ENCODE results near the gene TTC34. TPM values are rescaled to one million over a fixed set of nuclear protein-coding genes. Genes with fewer than 3 reads are reported as not detected.

The TTC34 gene
- total and polyA plus RNA-seq, 2 of the 13 experiments (the other 11 are each of a cell fraction or from before 2014, with no cell fraction given) = 0.07 to 0.11 TPM

- in situ Hi-C loops (cut with HindIII; ENCODE audit: extremely low pct_ligation_motif_present, low pct_unique_long_range_greater_than_20kb) (no loop called here), intact Hi-C loops (cut with micrococcal nuclease; ENCODE audit: unreplicated experiment) (loop anchor here (5.0 to 10.0 kb wide), 2 partner anchors 47 to 74 kb away; partner anchors contain the start of genes PRXL2B and TNFRSF14)
- Histone ChIP-seq H3K4me1 (ENCODE audit: insufficient read depth, low read length) (peaks cover 40% of the 10 kb centered on the region), H3K4me2 (ENCODE audit: low read depth, low read length) (peak overlapping the region; percentile 66), H3K27ac (ENCODE audit: extremely low read length, insufficient read depth, low read length) (no peak overlapping the region), H3K9me3 (ENCODE audit: low read length) (peaks cover 1% of the 10 kb centered on the region; the same call in 1 of the 2 replicates), H3K79me2 (ENCODE audit: insufficient read depth, low read length) (no peaks in the 10 kb centered on the region), H2AFZ (ENCODE audit: low read length) (no peak overlapping the region), H3K36me3 (replicated peaks in 1 of 2; ENCODE audit: control insufficient read depth in 1 of 2, insufficient read depth in 2 of 2, low read length in 2 of 2) (no peaks in the 10 kb centered on the region), H3K27me3 (ENCODE audit: control insufficient read depth in 1 of 2, insufficient read depth in 2 of 2, low read length in 2 of 2) (peaks cover 12 to 28% of the 10 kb centered on the region in 2 experiments; a peak in 4 of 5 replicates), H4K20me1 (ENCODE audit: insufficient read depth, low read length) (0 out of 2 replicates have a peak, but pooled peaks cover 2% of the 10 kb centered on the region), H3K9ac (ENCODE audit: insufficient read depth, low read depth, low read length) (no peak overlapping the region), H3K4me3 (replicated peaks in 1 of 3; ENCODE audit: insufficient read depth in 1 of 3, low read depth in 2 of 3, low read length in 3 of 3) (peak overlapping the region in 1 of 3 experiments; percentile 42; a peak in 2 of 6 replicates)
- peak; percentile 4 for FAIRE-seq
- peak; percentile 61 for DNase-seq (ENCODE audit: low spot score)
- ChIA-PET CTCF (ENCODE audit: low intra/inter-chr PET ratio, low total read pairs) (no interaction called here), POLR2A (interaction anchor here (1.0 to 1.2 kb wide), 3 partner anchors 45 to 219 kb away, joined by 3 to 4 read pairs (median 4); partner anchors contain the start of genes PEX10 and TNFRSF14)
- ATAC-seq = peak; percentile 81
- BruUV-seq (replicated peaks) = no TSS peak
- WGBS (ENCODE audit: low lambda C conversion rate) = 8% methylated on average over 15 of the region's 24 CpGs
- no peak for TF ChIP-seq HIVEP1 (CRISPR knock-in tag; IDR thresholded peaks at IDR 0.05)
- TF ChIP-seq, protein P1, sequence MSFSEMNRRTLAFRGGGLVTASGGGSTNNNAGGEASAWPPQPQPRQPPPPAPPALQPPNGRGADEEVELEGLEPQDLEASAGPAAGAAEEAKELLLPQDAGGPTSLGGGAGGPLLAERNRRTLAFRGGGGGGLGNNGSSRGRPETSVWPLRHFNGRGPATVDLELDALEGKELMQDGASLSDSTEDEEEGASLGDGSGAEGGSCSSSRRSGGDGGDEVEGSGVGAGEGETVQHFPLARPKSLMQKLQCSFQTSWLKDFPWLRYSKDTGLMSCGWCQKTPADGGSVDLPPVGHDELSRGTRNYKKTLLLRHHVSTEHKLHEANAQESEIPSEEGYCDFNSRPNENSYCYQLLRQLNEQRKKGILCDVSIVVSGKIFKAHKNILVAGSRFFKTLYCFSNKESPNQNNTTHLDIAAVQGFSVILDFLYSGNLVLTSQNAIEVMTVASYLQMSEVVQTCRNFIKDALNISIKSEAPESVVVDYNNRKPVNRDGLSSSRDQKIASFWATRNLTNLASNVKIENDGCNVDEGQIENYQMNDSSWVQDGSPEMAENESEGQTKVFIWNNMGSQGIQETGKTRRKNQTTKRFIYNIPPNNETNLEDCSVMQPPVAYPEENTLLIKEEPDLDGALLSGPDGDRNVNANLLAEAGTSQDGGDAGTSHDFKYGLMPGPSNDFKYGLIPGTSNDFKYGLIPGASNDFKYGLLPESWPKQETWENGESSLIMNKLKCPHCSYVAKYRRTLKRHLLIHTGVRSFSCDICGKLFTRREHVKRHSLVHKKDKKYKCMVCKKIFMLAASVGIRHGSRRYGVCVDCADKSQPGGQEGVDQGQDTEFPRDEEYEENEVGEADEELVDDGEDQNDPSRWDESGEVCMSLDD (CRISPR knock-in tag; IDR thresholded peaks at IDR 0.05; ENCODE audit: borderline replicate concordance) = peak; percentile 20; the same call in 1 of the 2 replicates
- no peak for TF ChIP-seq SIN3B (IDR thresholded peaks at IDR 0.05; ENCODE audit: low read length)
- no peak for TF ChIP-seq FOSL2 (CRISPR knock-in tag; IDR thresholded peaks at IDR 0.05)
- TF ChIP-seq ZNF768 (CRISPR knock-in tag; IDR thresholded peaks at IDR 0.05) = no peak; the same call in 1 of the 2 replicates
- TF ChIP-seq XRCC5 (optimal IDR thresholded peaks at IDR 0.05; ENCODE audit: low read length) = peak; percentile 56
- no peak for TF ChIP-seq ZNF740 (CRISPR knock-in tag; IDR thresholded peaks at IDR 0.05)
- TF ChIP-seq TIGD3 (CRISPR knock-in tag; IDR thresholded peaks at IDR 0.05; ENCODE audit: borderline replicate concordance) = no peak
- TF ChIP-seq SAP130 (CRISPR knock-in tag; IDR thresholded peaks at IDR 0.05; ENCODE audit: low read depth) = peak; percentile 36; the same call in 1 of the 2 replicates
- TF ChIP-seq SP5 (CRISPR knock-in tag; IDR thresholded peaks at IDR 0.05; ENCODE audit: borderline replicate concordance, low read depth) = no peak
- TF ChIP-seq, protein P2, sequence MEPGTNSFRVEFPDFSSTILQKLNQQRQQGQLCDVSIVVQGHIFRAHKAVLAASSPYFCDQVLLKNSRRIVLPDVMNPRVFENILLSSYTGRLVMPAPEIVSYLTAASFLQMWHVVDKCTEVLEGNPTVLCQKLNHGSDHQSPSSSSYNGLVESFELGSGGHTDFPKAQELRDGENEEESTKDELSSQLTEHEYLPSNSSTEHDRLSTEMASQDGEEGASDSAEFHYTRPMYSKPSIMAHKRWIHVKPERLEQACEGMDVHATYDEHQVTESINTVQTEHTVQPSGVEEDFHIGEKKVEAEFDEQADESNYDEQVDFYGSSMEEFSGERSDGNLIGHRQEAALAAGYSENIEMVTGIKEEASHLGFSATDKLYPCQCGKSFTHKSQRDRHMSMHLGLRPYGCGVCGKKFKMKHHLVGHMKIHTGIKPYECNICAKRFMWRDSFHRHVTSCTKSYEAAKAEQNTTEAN (CRISPR knock-in tag; conservative IDR thresholded peaks at IDR 0.05) = no peak
- TF ChIP-seq SIX4 (CRISPR knock-in tag; IDR thresholded peaks at IDR 0.05) = no peak
- TF ChIP-seq SNAI1 (CRISPR knock-in tag; IDR thresholded peaks at IDR 0.05; ENCODE audit: borderline replicate concordance) = no peak
- no peak for TF ChIP-seq ZNF282 (IDR thresholded peaks at IDR 0.05; ENCODE audit: partially characterized antibody)
- TF ChIP-seq ZNF124 (CRISPR knock-in tag; IDR thresholded peaks at IDR 0.05) = no peak
- no peak for TF ChIP-seq ZNF562 (CRISPR knock-in tag; IDR thresholded peaks at IDR 0.05; ENCODE audit: borderline replicate concordance)
- TF ChIP-seq MTA3 (CRISPR knock-in tag; IDR thresholded peaks at IDR 0.05) = no peak
- TF ChIP-seq ZSCAN20 (CRISPR knock-in tag; IDR thresholded peaks at IDR 0.05; ENCODE audit: borderline replicate concordance) = no peak
- no peak for TF ChIP-seq POLR2A (IDR thresholded peaks at IDR 0.05; ENCODE audit: insufficient read depth in 1 of 2, low read depth in 2 of 2, low read length in 2 of 2)
Measured at GRCh38 chr1:2631136-2632050, 170.1 kb downstream of the TTC34 start.

Data from HepG2 (cell line).